CD4-positive, alpha-beta T cell treated with Interleukin-12 subunit alpha and Interleukin-12 subunit beta, for 1 hour (primary cell): Measurements from ENCODE around the gene CHMP1A.
A peak's percentile ranks its signal among the peaks of the same experiment; 100 is the strongest.
"Not testable (repeated sequence)": the region's sequence is repeated elsewhere in the genome, so short reads cannot be mapped to it uniquely, and the experiment has no call there.

Experiments used
- DNase-seq: peaks from one replicate; pipeline ENCODE4 v3.0.0-alpha.2; 2020

Gene CHMP1A

GRCh38 chr16:89691986-89692569, 34.6 kb upstream of the CHMP1A start:
- DNase-seq = no peak

DNA sequence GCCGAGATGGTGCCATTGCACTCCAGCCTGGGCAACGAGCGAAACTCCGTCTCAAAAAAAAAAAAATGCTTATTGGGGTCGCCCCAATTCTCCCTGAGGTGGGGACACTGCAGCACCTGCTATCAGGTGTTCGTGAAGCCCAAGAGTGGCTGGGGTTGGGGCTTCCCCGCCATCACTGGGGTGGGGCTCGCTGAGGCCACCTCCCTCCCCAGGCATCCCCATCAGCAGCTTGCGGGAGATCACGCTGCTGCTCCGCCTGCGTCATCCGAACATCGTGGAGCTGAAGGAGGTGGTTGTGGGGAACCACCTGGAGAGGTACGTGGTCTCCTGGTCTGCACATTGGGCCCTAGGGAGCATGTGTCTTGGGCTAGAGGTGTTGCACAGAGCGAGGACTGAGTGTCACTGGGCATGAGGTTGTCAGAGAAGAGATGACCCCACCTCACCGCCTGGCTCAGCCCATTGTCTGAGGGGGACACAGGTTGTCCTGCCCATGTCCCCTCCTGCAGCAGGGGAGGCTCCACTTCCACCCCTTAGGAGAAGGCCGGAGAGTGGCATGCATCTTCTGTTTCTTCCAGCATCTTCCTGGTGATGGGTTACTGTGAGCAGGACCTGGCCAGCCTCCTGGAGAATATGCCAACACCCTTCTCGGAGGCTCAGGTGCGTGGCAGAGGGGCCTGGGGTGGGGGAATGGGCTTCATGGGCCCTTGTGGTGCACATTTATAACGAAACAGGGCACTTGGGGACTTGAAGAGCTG, 33.9 kb upstream of the CHMP1A start:
- DNase-seq = no peak

GRCh38 chr16:89690392-89690901, 32.9 kb upstream of the CHMP1A start:
- no peak for DNase-seq

DNA sequence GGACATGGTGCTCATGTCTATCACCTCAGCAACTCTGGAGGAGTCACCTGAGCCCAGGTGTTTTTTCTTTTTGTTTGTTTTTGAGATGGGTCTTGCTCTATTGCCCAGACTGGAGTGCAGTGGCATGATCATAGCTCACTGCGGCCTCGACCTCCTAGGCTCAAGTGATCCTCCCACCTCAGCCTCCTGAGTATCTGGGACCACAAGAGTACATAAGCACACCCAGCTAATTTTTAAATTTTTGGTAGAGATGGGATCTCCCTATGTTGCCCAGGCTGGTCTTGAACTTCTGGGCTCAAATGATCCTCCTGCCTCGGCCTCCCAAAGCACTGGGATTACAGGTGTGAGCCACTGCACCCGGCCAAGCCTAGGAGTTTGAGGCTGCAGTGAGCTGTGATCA, 32.1 kb upstream of the CHMP1A start:
- DNase-seq = not testable (repeated sequence)

DNA sequence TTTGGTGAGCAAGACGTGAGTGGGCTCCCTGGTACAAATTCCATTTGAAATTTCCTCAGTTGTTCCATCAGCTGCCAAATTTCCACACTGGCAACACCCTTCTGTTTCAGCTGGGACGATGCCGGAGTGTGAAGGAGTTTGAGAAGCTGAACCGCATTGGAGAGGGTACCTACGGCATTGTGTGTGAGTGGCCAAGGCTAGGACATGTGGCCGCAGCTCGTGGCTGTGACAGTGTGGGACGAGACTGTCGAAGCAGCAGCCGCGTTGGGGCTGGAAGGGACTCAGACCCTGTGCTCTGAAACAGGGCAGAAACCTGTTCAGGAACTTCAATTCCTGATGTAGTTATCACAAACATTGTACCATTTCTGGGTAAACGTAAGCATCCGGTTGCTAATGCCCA, 31.6 kb upstream of the CHMP1A start:
- DNase-seq = no peak

GRCh38 chr16:89688395-89688794, 30.9 kb upstream of the CHMP1A start:
- DNase-seq = no peak

DNA sequence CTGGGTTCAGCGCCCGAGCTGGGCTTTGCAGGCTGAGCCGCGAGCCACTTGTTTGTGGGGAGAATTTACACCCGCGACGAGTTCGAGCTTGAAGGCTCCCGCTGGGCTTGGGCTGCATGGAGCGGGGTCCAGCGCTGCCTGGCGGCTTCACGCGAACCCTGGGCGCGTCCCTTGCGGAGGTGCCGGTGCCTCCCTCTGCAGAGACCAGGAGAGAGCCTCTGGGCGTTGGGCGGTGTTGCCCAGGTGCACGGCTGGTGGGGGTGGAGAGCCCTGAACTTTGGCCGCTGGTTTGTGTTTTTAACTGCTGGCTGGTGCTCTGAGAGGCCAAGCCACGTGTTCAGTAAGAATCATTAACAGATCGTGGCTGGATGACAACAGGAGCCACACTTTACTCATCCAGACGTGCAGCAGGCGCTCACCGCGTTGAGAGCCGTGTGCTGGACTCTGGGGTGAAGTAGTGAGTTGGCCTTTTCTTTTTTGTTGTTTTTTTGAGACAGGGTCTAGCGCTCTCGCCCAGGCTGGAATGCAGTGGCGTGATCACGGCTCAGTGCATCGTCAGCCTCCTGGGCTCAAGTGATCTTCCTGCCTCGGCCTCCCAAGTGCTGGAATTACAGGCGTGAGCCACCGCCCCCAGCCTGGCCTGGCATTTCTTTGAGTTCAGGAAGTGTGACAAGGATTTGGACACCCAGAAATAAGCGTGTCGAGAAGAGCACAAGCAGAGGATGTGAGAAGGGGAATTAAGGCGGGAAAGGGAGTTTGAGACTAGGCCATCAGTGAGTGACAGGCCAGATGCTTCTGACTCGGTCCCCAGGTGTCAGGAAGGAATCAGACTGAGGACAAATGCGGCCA, 29.8 kb upstream of the CHMP1A start:
- DNase-seq = no peak

DNA sequence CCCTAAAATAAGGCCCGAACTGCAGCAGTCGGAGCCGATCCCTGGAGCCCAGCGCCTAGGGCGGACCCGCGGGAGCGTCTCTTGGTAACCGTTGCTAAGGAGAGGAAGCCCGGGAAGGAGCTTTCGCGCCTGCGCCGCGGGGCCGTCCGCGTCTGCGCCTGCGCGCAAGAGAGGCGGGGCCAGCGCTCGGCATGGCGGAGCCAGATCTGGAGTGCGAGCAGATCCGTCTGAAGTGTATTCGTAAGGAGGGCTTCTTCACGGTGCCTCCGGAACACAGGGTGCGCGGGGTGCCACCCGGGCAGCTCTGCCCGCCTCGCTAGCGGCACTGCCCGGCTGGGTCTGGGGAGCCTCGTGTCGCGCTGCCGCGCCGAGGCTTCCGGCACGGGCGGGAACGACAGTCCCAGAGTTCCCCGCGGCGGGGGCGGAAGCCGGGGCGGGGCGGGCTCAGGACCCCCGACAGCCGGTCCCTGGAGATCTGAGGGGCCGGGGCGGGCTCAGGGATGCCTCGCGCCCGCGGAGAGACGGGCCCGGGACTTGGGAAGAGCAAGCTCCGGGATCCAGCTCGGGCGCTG, 29.1 kb upstream of the CHMP1A start, which contains the start of gene CDK10:
CDK10 (plus strand) TSS at position 170 of the 572 bp plus-strand sequence; CDS start at position 192, 22 bp downstream.
- peak; percentile 90 for DNase-seq

GRCh38 chr16:89685916-89686315, 28.4 kb upstream of the CHMP1A start:
- DNase-seq = no peak

DNA sequence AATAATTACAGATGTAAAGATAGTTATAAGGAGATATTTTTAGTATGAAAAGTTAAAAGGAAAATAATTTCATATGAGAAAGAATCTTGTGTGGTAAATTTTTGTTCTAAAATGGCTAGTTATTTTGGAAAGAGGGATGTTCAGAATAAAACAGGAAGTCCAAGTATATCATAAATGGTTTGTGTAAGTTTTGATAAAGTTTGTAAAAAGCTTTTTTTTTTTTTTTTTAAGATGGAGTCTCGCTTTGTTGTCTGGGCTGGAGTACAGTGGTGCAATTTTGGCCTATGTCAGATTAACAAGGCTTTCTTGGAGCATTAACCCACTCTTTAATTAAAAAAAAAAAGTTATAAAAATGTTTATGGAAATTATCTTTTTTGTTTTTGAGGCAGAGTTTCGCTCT, 20.8 kb upstream of the CHMP1A start:
- DNase-seq = no peak

DNA sequence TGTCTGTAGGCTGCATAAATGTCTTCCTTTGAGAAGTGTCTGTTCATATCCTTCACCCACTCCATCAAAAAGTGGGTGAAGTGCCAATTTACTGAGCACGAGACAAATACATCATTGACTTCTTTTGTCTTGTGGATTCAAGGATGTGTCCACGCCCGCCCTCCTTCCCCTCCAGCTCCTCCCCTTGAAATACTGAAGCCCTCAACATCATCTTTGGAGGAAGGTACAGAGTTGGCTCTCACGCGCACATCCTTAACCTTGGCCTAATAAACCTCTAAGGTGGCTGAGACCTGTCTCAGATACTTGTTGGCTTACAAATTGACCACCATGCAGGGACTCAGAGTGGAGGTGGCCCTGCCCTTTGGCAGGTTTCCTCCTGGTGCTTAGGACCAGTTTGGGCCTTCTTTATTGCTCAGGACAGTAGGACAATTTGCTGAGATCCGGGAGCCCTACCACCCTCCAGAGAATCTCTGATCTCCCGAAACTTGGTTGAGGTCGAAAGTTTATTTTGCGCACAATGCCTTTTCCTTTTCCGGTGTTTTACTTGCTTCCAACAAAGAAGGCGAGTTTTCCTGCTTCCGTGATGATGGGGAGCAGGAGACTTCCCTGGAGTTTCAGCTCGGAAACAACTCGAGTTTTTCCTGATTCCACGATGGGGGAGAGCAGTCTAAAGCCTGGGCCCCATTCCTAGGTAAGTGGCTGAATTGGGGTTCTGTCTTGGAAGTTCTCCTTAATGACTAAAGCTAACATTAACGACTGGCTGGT, 14.9 kb upstream of the CHMP1A start:
- DNase-seq = no peak

- DNase-seq = not testable (repeated sequence)
These were observed 14.1 kb upstream of the CHMP1A start for GRCh38 chr16:89671565-89671964.

GRCh38 chr16:89670496-89671431, 13.3 kb upstream of the CHMP1A start:
- no peak for DNase-seq

- DNase-seq = no peak
These were observed 12.2 kb upstream of the CHMP1A start for GRCh38 chr16:89669755-89670154.

DNA sequence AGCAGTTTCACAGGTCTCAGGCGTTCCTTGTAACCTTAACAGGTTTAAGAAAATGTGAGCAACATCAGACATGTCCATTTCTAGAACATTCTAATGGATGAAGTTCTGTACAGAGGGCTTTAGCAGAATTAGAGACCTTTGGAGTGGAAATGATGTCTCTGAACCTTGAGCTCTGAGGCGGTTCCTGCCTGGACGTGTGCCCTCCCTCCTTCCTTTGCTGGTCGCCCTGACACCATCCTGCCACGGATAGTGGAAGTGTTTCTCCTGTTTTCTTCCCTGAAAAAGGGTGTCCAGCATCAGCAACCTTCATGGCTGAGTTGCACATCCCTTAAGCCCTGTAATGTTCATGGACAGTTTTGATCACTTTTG, 11.3 kb upstream of the CHMP1A start:
- DNase-seq = no peak

- DNase-seq = no peak
These were observed 10.1 kb upstream of the CHMP1A start for GRCh38 chr16:89667633-89668032.

GRCh38 chr16:89667000-89667399, 9.5 kb upstream of the CHMP1A start:
- DNase-seq = not testable (repeated sequence)

GRCh38 chr16:89664238-89664637, 6.7 kb upstream of the CHMP1A start:
- DNase-seq = not testable (repeated sequence)

- no peak for DNase-seq
These were observed 3.7 kb upstream of the CHMP1A start for GRCh38 chr16:89661215-89661614.

DNA sequence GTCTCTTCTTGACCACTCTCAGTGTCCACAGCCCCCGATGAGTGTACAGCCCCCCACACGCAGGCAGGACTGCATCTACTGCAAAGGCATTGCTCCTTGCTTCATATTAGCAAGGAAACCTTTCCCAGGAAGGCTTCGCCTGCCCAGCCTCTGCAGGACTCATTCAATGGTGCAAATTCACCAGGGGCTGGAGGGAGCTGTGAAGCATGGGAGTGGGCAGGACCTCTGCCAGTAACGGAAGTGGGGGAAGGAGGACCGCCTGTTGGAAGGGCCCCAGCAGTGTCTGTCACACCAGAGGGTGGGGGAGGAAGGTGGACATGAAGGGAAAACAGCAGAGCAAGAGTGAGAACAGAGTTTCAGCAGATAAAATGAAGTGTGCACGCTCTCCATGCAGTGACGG, 2.6 kb upstream of the CHMP1A start:
- no peak for DNase-seq

DNA sequence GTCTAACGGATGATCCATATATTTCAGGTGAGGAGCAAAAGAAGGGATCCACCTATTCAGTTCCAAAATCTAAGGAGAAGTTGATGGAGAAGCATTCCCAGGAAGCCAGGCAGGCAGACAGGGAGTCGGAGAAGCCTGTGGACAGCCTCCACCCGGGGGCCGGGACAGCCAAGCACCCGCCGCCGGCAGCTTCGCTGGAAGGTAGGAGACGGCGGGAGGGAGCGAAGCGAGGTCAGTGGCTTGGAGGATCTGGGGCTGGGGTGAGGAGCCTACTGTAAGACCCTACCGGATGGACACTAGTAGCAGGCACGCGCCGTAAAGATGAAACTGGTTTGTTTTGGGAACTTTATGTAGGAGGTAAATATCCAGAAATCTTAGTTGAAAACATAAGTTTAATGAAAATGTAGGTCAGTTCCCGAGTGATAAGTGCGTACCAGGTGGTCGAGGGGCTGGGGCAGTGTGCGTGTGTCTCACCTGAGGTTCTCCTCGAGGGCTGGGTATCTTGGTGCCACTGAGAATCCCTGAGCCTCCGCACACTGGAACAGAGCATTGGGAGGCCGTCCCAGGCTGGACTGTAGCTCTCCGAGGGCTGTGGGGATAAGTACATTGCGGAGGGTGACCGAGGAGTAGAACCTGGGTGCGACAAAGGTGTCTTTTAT, 842 bp upstream of the CHMP1A start:
- DNase-seq = no peak
